ENCODE results near the gene PSMD13.
A peak's percentile ranks its signal among the peaks of the same experiment; 100 is the strongest.

Gene PSMD13

GRCh38 chr11:281486-282161, 44.8 kb downstream of the PSMD13 start:
- H3K27ac Mint-ChIP-seq: no peak overlapping the region
- no peak for TF ChIP-seq CTCF (IDR thresholded peaks at IDR 0.05; ENCODE audit: unreplicated experiment in 3 of 3)
- H3K4me1 Mint-ChIP-seq: peaks cover 11% of the 10 kb centered on the region
- no peak overlapping the region for H3K4me3 Mint-ChIP-seq
- H3K9me3 Mint-ChIP-seq: peaks cover under 1% of the 10 kb centered on the region
- peaks cover 9% of the 10 kb centered on the region for H3K27me3 Mint-ChIP-seq (ENCODE audit: low read depth)
- no peaks in the 10 kb centered on the region for H3K36me3 Mint-ChIP-seq (ENCODE audit: low read depth)

DNA sequence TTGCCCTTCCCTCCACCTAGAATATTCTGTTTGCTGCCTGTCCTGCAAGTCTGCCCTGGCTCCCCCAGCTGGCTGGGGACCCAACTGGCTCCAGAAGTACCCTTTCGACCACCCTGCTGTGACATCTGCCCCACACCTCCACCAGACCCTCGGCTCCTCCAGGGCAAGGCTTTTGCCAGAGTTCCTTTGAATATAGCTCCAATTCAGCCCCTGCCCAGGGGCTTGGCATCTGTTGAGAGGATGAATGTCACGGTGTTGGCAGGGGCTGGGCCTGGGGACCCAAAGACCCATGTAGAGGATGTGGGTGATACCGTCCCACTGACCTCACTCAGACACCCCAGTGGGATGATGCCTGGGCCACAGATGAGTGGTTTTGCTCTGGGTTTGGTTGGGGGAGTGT, 45.4 kb downstream of the PSMD13 start:
- no peaks in the 10 kb centered on the region for H3K36me3 Mint-ChIP-seq (ENCODE audit: low read depth)
- H3K9me3 Mint-ChIP-seq: no peaks in the 10 kb centered on the region
- peaks cover 15% of the 10 kb centered on the region for H3K4me1 Mint-ChIP-seq
- peak overlapping the region in 1 of 3 experiments; percentile 80 for H3K27ac Mint-ChIP-seq
- no peak overlapping the region for H3K4me3 Mint-ChIP-seq
- peaks cover 14% of the 10 kb centered on the region for H3K27me3 Mint-ChIP-seq (ENCODE audit: low read depth)
- no peak for TF ChIP-seq CTCF (IDR thresholded peaks at IDR 0.05; ENCODE audit: unreplicated experiment in 3 of 3)

- peaks cover 14% of the 10 kb centered on the region for H3K27me3 Mint-ChIP-seq (ENCODE audit: low read depth)
- peaks cover 16% of the 10 kb centered on the region for H3K4me1 Mint-ChIP-seq
- peak overlapping the region; percentile 5 to 30 (median 18) for H3K4me3 Mint-ChIP-seq
- peak overlapping the region; percentile 44 to 80 (median 58) for H3K27ac Mint-ChIP-seq
- no peaks in the 10 kb centered on the region for H3K36me3 Mint-ChIP-seq (ENCODE audit: low read depth)
- no peak for TF ChIP-seq CTCF (IDR thresholded peaks at IDR 0.05; ENCODE audit: unreplicated experiment in 3 of 3)
- H3K9me3 Mint-ChIP-seq: no peaks in the 10 kb centered on the region
Measured at GRCh38 chr11:282630-283360, 46.0 kb downstream of the PSMD13 start.

DNA sequence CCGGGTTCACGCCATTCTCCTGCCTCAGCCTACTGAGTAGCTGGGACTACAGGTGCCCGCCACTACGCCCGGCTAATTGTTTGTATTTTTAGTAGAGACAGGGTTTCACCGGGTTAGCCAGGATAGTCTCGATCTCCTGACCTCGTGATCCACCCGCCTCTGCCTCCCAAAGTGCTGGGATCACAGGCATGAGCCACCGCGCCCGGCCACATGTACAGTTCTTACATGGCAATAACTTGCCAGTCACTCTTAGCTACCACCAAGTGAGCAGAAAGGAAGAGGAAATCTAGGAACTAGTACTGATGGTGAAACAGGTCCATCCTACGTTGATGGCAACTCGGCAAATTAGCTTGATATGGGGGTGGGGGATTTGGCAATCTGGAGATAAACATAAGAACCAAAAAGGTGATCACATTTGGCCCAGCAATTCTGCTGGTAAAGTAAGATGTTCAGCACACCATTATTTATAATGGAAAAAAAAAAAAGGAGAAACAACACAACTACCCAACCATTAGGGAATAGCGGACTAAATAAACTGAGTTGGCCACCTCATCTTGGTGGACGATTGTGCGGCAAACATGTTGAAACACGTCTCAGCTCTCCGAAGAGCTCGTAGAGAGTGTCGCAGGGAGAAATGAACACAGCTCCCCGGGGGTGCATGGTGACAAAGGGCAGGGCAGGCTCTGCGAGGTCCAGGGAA, 46.8 kb downstream of the PSMD13 start:
- H3K36me3 Mint-ChIP-seq (ENCODE audit: low read depth): no peaks in the 10 kb centered on the region
- TF ChIP-seq CTCF (IDR thresholded peaks at IDR 0.05; ENCODE audit: unreplicated experiment in 3 of 3): no peak
- no peaks in the 10 kb centered on the region for H3K9me3 Mint-ChIP-seq
- H3K4me3 Mint-ChIP-seq: peak overlapping the region in 2 of 3 experiments; percentile 42 to 65
- H3K4me1 Mint-ChIP-seq: peaks cover 16% of the 10 kb centered on the region
- H3K27ac Mint-ChIP-seq: peak overlapping the region; percentile 44 to 89 (median 84)
- peaks cover 14% of the 10 kb centered on the region for H3K27me3 Mint-ChIP-seq (ENCODE audit: low read depth)

DNA sequence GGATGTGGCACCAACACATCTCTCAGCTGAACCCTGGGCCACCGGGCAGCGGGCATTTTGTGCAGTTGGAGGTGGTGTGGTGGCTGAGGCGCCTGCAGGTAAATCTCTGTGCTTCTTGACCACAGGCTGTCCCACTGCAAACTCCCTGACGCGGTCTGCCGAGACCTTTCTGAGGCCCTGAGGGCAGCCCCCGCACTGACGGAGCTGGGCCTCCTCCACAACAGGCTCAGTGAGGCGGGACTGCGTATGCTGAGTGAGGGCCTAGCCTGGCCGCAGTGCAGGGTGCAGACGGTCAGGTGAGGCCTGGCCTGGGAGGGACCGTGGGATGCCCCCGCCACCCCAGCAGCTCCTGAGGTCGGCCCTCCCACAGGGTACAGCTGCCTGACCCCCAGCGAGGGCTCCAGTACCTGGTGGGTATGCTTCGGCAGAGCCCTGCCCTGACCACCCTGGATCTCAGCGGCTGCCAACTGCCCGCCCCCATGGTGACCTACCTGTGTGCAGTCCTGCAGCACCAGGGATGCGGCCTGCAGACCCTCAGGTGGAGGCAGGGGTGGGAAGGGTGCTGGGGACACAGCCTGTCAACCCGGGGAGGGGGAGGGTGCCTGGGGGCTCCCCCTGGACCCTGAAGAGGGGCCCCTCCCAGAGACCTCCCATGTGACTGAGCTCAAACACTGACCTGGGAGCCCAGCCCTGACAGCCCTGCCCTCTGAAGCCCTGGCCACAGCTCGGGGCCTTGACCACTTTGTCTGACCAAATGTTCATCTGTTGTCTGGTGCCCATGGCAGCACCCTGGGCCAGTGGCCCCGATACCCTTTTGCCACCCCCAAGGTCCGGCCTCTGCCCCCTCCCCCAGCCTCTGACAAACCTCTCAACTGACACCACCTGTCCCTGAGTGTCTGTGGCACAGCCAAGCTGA, 47.6 kb downstream of the PSMD13 start:
- peaks cover 14% of the 10 kb centered on the region for H3K27me3 Mint-ChIP-seq (ENCODE audit: low read depth)
- no peak for TF ChIP-seq CTCF (IDR thresholded peaks at IDR 0.05; ENCODE audit: unreplicated experiment in 3 of 3)
- peak overlapping the region; percentile 44 to 90 (median 89) for H3K27ac Mint-ChIP-seq
- no peaks in the 10 kb centered on the region for H3K9me3 Mint-ChIP-seq
- H3K4me1 Mint-ChIP-seq: peaks cover 16% of the 10 kb centered on the region
- no peak overlapping the region for H3K4me3 Mint-ChIP-seq
- H3K36me3 Mint-ChIP-seq (ENCODE audit: low read depth): no peaks in the 10 kb centered on the region

All from nephron (organoid).